ENCODE measurements around the gene PRXL2C.

Gene PRXL2C

GRCh38 chr9:96609732-96610131 lies 45.4 kb downstream of the PRXL2C start:
- FAIRE-seq, result no peak
- no peak for DNase-seq (ENCODE audit: insufficient read length, low spot score)
- TF ChIP-seq, protein P1, sequence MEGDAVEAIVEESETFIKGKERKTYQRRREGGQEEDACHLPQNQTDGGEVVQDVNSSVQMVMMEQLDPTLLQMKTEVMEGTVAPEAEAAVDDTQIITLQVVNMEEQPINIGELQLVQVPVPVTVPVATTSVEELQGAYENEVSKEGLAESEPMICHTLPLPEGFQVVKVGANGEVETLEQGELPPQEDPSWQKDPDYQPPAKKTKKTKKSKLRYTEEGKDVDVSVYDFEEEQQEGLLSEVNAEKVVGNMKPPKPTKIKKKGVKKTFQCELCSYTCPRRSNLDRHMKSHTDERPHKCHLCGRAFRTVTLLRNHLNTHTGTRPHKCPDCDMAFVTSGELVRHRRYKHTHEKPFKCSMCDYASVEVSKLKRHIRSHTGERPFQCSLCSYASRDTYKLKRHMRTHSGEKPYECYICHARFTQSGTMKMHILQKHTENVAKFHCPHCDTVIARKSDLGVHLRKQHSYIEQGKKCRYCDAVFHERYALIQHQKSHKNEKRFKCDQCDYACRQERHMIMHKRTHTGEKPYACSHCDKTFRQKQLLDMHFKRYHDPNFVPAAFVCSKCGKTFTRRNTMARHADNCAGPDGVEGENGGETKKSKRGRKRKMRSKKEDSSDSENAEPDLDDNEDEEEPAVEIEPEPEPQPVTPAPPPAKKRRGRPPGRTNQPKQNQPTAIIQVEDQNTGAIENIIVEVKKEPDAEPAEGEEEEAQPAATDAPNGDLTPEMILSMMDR (IDR thresholded peaks at IDR 0.05; ENCODE audit: insufficient read depth, missing control alignments), result no peak

- TF ChIP-seq, protein P1 (IDR thresholded peaks at IDR 0.05; ENCODE audit: insufficient read depth, missing control alignments), result no peak
- no peak for FAIRE-seq
- DNase-seq (ENCODE audit: insufficient read length, low spot score), result no peak
Measured at GRCh38 chr9:96607971-96608370, 47.1 kb downstream of the PRXL2C start.

DNA sequence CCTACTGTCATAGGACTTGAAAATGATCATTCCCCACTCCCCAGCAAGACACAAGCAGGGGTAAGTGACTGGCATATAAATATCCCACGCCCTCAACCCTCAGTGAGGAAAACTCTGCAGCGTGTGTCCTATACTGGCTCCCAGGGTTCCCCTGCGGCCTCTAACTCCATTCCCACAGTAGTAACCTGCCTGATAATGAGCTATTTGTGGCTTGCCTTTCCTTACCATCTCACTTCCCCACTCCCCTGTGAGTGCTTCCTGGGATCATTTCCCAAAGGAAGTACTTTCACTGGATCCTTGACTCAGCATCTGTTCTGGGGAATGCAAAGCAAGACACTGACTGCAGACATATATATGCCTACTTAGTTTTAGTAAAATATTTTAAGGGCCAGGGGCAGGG lies 49.8 kb downstream of the PRXL2C start:
- no peak for DNase-seq (ENCODE audit: insufficient read length, low spot score)
- TF ChIP-seq, protein P1 (IDR thresholded peaks at IDR 0.05; ENCODE audit: insufficient read depth, missing control alignments), result no peak
- no peak for FAIRE-seq

- FAIRE-seq, result no peak
- no peak for DNase-seq (ENCODE audit: insufficient read length, low spot score)
- TF ChIP-seq, protein P1 (IDR thresholded peaks at IDR 0.05; ENCODE audit: insufficient read depth, missing control alignments), result no peak
Measured at GRCh38 chr9:96604004-96604319, 51.2 kb downstream of the PRXL2C start.

- DNase-seq (ENCODE audit: insufficient read length, low spot score), result no peak
- FAIRE-seq, result no peak
- TF ChIP-seq, protein P1 (IDR thresholded peaks at IDR 0.05; ENCODE audit: insufficient read depth, missing control alignments), result no peak
Measured at GRCh38 chr9:96603305-96604003, 51.7 kb downstream of the PRXL2C start.

DNA sequence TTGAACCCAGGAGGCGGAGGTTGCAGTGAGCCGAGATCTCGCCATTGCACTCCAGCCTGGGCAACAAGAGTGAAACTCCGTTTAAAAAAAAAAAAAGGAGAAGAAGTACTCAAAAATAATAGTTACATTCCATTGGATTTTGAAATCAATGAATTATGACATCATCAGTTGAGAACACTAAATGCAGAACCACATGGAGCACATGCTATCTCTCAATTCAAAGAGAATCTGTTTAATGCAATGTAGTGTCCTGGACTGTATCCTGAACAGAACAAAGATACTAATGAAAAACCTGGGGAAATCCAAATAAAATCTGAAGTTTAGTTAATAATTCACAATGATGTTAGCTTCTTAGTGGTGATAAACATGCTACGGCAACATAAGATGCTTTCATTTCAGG lies 55.8 kb downstream of the PRXL2C start:
- no peak for FAIRE-seq
- TF ChIP-seq, protein P1 (IDR thresholded peaks at IDR 0.05; ENCODE audit: insufficient read depth, missing control alignments), result no peak
- DNase-seq (ENCODE audit: insufficient read length, low spot score), result no peak

DNA sequence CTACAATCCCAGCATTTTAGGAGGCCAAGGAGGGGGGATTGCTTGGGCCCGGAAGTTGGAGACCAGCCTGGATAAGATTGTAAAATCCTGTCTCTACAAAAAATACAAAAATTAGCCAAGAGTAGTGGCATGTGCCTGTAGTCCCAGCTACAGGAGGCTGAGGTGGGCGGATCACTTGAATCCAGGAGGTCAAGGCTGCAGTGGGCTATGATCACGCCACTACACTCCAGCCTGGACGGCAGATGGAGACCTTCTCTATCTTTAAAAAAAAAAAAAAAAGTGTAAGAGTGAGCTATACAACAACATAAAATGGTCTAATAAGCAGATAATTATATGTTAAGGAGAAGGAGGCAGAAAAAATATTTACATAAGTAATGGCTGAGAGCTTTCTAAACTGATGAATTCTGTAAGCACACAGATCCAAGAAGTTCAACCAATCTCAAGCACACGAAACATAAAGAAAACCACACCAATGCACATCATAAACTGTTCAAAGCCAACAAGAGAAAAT lies 58.5 kb downstream of the PRXL2C start:
- TF ChIP-seq, protein P1 (IDR thresholded peaks at IDR 0.05; ENCODE audit: insufficient read depth, missing control alignments), result no peak
- DNase-seq (ENCODE audit: insufficient read length, low spot score) (no peak), FAIRE-seq (no peak)

Data from D721Med (cell line).